NCI-H2081 treated with DMSO at 0.1 percent for 48 hours (cell line): ENCODE measurements around the gene NSD2.

Experiments
- DNase-seq: peaks from one replicate; lab custom pipeline; 2025; lab: John Stamatoyannopoulos, UW

NSD2 gene

GRCh38 chr4:1864076-1865008 is 6.9 kb upstream of the NSD2 start:
- DNase-seq: no peak

- no peak for DNase-seq
Observed at GRCh38 chr4:1866189-1866661, 5.0 kb upstream of the NSD2 start.

- DNase-seq: no peak
Observed at GRCh38 chr4:1868293-1868692, 2.9 kb upstream of the NSD2 start.

DNA sequence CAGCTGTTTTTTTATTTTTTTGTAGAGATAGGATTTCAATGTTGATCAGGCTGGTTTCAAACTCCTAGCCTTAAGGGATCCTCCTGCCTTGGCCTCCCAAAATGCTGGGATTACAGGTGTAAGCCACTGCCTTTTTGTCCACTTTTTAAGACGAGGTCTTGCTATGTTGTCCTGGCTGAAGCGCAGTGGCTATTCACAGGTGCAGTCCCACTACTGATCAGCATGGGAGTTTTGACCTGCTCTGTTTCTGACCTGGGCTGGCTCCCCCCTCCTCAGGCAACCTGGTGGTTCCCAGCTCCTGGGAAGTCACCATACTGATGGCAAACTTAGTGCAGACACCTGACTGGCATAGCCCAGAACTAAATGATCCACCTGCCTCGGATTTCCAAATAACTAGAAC is 2.3 kb upstream of the NSD2 start:
- DNase-seq: no peak

- no peak for DNase-seq
Observed at GRCh38 chr4:1869530-1870327, 1.5 kb upstream of the NSD2 start.

DNA sequence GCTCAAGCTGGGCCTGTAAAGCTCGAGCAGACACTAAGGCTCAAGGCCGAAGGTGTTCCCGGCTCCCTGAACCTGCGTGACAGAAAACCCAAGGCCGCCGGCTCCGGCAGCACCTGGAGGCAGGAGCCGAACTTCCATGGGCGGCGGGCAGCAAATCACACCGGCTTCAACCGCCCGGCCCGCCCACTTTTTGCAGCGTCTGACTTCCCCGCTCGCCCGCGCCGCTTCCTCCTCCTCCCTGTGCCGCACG is 940 bp upstream of the NSD2 start:
- peak; percentile 47 for DNase-seq

GRCh38 chr4:1871471-1872021 is 353 bp downstream of the NSD2 start:
- DNase-seq: no peak

DNA sequence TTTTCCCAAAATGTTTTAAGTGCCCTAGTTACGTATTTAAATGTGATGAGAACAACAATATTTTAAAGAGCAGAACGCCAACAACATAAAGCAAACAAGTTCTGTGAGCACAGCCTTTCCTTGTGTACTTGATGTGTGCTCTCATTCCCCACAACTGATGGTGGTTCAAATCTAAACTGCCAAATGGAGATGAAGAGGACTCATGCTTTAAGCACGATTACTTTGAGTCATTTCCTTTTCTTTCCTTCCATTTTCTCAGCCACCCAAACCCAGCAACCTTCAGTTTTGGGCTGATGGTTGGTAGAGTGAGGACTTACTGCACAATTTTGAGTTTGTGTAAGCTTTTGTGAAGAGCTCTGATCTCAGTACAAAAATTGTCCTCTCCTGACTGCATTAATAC is 1.7 kb downstream of the NSD2 start:
- DNase-seq: no peak

- no peak for DNase-seq
Observed at GRCh38 chr4:1873291-1873690, 2.1 kb downstream of the NSD2 start.

DNA sequence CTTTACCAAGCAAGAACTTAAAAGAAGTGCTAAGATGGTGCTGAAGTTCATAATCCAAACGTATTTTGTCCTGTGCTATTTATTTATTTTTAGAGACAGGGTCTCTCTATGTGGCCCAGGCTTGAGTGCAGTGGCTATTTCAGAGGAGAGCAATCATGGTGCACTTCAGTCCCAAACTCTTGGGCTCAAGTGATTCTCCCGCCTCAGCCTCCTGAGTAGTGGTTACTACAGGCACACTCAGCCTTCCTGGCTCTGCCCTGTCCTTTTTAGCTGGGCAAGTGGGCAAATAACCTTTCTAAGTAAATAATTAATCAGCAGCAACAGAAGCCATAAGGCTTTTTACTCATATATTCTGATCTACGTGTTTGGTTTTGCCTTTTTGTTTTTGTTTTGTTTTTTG is 2.6 kb downstream of the NSD2 start:
- no peak for DNase-seq

- DNase-seq: no peak
Observed at GRCh38 chr4:1874201-1874600, 3.0 kb downstream of the NSD2 start.

DNA sequence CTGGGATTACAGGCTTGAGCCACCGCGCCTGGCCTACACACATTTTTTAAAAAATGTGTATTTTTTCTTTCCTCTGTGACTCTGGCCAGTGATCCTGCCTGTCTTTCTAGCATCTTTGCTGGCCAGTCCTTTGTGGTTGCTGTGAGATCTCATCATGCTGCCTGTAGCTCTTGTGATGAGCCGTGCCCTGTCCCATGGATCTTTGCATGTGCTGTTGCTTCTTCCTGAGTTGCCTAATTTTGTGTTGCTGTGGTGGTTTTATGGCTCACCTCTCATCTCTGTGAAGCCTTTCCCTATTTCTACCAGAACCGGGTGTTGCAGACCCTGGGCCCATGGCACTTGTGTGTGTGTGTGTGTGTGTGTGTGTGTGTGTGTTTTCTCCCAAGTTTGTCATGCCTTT is 8.3 kb downstream of the NSD2 start:
- DNase-seq: no peak

DNA sequence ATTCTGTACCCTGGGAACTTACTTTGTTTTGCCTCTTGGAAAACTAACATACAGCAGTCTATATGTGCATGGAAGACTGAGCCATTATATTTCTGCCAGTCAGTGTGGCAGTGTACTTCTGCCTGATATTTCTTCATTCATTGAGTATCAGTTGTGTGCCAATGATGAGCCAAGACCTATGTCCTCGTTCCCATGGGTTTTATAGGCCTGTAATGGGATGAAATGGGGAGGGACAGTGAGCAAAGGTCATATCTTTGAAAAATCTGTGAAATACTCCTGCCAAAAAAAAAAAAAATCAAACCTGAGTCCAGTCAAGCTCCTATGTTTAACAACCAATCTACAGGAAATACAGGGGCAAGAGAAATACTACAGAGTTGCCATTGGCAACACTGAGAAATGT is 9.1 kb downstream of the NSD2 start:
- DNase-seq: no peak

DNA sequence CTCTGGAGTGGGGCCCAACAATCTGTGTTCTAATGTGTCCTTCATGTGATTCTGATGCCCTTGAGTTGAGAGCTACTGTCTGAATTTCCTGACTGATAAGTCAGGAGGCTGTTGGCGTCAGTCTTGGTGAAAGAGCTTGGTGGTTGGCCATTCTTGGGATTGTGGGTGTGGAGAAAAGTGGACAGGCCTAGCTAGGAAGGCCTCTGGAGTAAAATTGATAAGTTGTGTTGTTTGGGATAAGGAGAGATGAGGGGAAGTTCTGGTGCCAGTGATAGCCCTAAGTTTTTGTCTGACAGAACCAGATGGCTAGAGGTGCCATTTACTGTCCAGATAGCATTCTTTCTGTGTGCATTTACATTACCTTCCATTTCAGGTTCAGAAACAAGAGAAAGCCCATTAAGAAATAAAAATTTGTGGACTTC is 11.7 kb downstream of the NSD2 start:
- no peak for DNase-seq

GRCh38 chr4:1883583-1883982 is 12.4 kb downstream of the NSD2 start:
- DNase-seq: no peak

GRCh38 chr4:1885414-1885813 is 14.2 kb downstream of the NSD2 start:
- no peak for DNase-seq

DNA sequence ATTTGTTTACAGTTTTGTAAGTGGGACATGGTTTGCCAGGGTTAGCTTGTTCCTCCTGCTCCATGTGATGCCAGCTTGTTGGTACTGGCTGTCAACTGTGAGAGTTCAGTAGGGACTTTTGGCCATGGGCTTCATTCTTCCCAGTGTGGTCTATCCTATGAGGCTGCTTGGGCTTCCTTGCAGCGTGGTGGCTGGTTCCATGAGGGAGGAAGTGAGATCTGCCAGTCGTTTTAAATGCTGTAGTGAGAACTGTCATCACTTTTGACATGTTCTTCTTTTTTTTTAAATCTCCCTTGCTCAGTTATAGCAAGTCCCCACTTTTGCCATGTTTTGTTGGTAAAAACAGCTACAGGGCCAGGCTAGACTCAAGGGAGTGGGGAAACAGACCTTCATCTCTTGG is 15.9 kb downstream of the NSD2 start:
- DNase-seq: no peak

- no peak for DNase-seq
Observed at GRCh38 chr4:1890979-1891570, 19.9 kb downstream of the NSD2 start.

GRCh38 chr4:1895971-1896657 is 24.9 kb downstream of the NSD2 start:
- no peak for DNase-seq

DNA sequence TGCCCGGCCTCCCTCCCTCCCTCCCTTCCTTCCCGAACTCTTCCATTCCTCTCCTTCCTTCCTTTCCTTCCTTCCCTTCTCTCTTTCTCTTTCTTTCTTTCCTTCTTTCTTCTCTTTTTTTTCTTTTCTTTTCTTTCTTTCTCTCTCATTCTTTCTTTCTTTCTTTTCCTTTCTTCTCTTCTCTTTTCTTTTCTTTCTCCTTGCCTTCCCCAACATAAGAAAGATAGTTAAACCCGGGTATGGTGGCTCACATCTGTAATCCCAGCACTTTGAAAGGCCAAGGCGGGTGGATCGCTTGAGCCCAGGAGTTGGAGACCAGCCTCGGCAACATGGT is 25.4 kb downstream of the NSD2 start:
- DNase-seq: no peak

DNA sequence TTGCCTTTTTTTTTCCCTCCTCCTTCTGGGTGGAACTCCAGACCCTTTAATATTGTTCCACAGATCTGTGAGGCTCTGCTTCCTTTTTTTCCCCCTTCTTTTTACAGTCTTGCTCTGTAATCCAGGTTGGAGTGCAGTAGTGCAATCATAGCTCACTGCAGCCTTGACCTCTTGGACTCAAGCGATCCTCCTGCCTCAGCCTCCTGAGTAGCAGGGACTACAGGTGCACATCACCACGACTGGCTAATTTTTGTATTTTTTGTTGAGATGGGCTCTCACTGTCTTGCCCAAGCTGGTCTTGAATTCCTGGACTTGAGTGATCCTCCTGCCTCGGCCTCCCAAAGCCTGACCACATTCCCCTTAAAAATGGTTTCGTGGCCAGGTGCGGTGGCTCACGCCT is 26.8 kb downstream of the NSD2 start:
- no peak for DNase-seq

- DNase-seq: no peak
Observed at GRCh38 chr4:1898681-1899080, 27.5 kb downstream of the NSD2 start.
